Activated CD4-positive, alpha-beta T cell treated with anti-CD3 and anti-CD28 coated beads, Interleukin-2, amount 50 U/mL, for 16 hours (primary cell): ENCODE results near the gene KCNQ5.
"Not testable (repeated sequence)": the region's sequence is repeated elsewhere in the genome, so short reads cannot be mapped to it uniquely, and the experiment has no call there.

Experiments used
- DNase-seq: peaks from one replicate; pipeline ENCODE4 v3.0.0-alpha.2; 2020

KCNQ5 gene

DNA sequence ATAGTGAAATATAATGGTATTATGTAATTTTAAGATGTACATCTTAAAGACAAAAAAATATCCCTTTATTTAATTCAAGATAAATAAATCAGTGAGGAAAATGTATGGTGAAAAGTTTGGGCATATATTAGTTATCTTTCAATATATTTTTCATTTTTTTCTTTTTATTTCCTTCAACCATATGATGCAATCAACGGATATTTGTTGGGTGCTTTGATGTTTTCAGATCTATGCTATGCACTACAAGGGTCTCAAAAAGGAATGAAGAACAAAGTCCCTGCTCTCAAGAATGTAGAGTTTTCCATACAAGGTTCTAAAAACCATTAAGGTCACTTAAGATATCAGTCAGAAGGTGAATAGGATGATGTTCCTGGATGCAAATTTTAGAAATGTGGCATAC is 345.5 kb downstream of the KCNQ5 start:
- no peak for DNase-seq

DNA sequence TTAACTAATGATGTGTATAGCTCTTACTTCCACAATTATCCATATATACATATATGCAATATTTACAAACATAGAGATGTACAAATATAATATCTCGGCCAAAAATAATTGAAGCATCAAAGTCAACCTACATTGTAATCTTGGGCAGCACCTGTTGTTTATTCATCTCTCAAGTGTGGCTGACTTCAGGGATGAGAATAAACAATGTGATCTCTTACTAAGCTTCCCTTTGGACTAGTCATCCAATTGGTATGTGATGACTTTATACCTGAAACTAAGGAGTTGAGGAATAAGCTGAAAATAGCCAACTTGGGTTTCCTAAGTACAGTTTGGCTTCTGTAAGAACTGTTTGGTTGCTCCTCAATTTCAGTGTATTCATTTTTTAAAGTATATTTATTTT is 346.8 kb downstream of the KCNQ5 start:
- DNase-seq: no peak

DNA sequence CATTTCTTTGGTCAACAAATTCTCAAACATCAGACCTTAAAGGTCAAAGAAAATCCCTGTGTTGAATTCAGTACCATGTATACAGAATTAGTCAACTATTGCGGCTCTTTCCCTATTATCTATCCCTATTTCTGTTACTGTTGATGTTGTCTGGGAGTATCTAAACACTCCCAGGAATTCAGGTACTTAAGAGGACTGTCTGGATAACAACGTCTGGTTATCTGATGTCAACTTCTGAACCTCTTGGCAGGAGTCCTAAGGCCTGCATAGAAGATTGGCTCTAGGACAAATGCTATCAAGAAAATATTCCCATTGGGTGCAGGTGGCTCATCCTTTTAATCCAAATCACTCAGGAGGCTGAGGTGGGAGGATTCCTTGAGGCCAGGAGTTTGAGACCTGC is 347.8 kb downstream of the KCNQ5 start:
- no peak for DNase-seq

GRCh38 chr6:72972579-72972978 is 350.7 kb downstream of the KCNQ5 start:
- no peak for DNase-seq

GRCh38 chr6:72974276-72974675 is 352.4 kb downstream of the KCNQ5 start:
- no peak for DNase-seq

DNA sequence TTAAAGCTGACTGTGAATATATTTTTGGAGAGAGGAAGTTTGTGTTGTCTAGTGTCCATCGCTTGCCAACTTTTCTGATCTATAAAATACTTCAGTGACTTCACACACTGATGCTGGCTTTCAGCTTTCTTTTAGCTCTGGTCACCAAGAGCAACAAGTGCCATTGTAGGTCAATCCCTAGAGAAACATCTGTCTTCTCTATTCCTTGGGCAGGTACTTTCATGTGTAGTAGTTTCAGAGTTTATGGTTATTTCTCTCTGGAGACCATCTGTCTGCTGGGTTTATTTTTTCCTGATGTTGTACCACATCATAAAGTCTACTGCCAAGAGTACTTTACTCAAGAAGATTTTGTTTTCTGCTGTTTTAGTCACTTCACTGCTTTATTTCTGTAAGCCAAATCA is 353.5 kb downstream of the KCNQ5 start:
- DNase-seq: no peak

- no peak for DNase-seq
These were observed 354.6 kb downstream of the KCNQ5 start for GRCh38 chr6:72976484-72976883.

- no peak for DNase-seq
These were observed 355.2 kb downstream of the KCNQ5 start for GRCh38 chr6:72977114-72977513.

DNA sequence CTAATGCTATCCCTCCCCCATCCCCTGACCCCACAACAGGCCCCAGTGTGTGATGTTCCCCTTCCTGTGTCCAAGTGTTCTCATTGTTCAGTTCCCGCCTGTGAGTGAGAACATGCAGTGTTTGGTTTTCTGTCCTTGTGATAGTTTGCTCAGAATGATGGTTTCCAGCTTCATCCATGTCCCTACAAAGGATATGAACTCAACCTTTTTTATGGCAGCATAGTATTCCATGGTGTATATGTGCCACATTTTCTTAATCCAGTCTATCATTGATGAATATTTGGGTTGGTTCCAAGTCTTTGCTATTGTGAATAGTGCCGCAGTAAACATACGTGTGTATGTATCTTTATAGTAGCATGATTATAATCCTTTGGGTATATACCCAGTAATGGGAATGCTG is 356.9 kb downstream of the KCNQ5 start:
- not testable (repeated sequence) for DNase-seq

DNA sequence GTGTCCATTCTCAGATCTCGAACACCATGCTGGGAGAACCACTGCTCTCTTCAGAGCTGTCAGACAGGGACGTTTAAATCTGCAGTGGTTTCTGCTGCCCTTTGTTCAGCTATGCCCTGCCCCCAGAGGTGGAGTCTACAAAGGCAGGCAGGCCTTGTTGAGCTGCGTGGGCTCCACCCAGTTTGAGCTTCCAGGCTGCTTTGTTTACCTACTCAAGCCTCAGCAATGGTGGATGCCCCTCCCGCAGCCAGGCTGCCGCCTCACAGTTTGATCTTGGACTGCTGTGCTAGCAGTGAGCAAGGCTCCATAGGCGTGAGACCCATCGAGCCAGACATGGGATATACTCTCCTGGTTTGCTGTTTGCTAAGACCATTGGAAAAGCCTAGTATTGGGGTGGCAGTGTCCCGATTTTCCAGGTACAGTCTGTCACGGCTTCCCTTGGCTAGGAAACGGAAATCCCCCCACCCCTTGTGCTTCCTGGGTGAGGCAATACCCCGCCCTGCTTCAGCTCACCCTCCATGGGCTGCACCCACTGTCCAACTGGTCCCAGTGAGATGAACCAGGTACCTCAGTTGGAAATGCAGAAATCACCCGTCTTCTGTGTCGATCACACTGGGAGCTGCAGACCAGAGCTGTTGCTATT is 362.4 kb downstream of the KCNQ5 start:
- not testable (repeated sequence) for DNase-seq

- DNase-seq: no peak
These were observed 363.3 kb downstream of the KCNQ5 start for GRCh38 chr6:72984981-72985665.

GRCh38 chr6:72987301-72987700 is 365.4 kb downstream of the KCNQ5 start:
- DNase-seq: no peak

GRCh38 chr6:72999995-73000394 is 378.1 kb downstream of the KCNQ5 start:
- DNase-seq: no peak

DNA sequence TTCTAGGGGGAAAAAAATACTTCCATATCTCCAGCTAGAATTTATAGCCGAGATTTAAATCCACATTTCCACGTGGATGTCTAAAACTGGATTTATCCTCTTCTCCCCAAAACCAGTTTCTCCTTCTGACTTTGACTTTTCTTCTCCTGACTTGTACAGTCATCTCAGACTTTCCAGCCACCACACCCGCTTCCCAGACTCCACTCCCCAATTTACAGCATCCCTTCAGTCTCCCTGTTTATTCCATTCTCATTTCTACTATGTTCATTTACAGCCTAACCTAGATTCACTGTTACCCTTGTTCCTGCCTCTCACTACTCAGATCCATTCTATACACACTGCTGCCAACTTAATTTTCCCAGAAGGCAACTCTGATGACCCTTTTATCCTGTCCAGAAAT is 378.6 kb downstream of the KCNQ5 start:
- no peak for DNase-seq

GRCh38 chr6:73002588-73002987 is 380.7 kb downstream of the KCNQ5 start:
- no peak for DNase-seq

DNA sequence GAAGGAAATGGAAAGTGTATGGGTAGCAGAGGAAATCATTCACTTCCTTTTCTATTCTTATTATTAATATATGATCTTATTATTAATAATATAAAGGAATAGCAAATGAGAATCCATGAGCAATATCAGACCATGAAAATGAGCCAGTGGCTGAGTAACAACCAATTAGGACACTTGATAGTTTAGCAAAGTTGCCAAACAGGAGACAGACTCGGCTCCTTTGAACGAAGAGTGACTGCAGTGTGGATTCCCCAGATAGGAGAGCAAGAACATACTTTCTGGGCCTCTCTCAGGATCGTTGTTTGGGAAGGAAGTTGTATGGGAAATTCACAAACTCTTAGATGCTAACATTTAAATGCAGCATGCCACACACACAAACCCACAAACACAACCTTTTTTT is 381.4 kb downstream of the KCNQ5 start:
- DNase-seq: no peak

DNA sequence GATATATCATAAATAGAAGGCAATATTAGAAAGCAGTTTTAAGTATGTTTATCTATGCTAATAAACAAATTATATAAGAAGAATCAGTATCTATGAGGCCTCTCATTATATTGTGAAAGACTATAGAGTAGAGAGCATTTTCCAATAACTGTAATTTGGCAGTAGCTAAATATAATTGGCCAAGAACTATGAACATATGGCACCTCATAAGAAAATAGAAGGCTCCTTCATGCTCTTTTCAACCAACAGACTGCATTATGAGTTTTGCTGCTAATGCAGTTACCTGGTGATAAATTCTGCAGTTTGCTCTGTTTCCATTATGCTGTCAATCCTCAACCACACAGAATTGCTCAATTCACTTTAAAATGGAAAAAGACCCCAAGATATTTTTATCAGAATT is 382.4 kb downstream of the KCNQ5 start:
- no peak for DNase-seq

DNA sequence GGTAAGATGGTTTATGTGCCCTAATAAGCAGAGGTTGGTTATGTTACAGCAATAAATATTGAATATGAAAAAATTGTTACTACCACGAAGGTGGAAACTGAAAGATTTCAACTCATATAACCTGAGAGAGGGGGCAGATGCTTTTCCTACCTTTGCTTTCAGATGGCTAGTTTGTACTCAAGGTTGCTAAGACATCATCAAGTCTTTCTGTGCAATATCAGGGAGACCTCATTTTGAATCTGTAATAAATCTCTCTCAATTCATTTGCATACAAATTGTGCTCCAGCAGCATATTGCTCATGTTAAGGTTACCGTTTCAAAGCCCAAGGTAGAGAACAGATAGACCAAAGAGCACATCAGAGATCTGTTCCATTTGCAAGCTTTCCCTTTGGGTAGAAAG is 383.0 kb downstream of the KCNQ5 start:
- no peak for DNase-seq

GRCh38 chr6:73006146-73006545 is 384.3 kb downstream of the KCNQ5 start:
- no peak for DNase-seq

DNA sequence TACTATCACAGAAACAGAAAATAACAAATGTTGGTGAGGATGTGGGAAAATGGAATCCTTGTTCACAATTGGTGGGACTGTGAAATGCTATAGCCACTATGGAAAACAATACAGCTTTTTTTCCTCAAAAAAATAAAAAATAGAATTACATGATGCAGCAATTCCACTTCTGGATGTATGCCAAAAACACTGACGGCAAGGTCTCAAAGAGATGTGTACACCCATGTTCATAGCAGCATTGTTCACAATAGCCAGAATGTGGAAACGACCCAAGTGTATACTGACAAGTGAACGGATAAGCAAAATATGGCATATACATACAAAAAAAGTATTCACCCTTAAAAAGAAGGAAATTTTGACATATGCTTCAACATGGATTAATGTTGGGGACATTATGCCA is 390.1 kb downstream of the KCNQ5 start:
- no peak for DNase-seq

GRCh38 chr6:73017476-73017875 is 395.6 kb downstream of the KCNQ5 start:
- no peak for DNase-seq

DNA sequence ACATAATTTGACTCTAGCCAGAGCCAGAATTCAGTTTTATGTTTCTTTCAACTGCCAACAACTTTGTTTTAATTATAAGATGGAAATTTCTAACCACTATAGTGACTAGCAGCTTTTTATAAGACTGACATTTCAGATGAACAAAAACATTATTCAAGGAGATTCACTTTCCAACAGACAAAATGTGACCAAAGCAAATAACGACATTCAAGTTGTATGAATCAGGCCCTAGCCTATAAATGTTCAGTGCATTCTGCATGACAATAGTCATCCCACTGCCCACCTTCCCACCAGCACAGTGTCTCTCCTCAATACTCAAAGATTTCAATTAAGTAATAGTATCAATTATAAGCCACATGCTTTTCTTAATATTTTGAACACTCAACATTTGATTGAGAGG is 402.7 kb downstream of the KCNQ5 start:
- DNase-seq: no peak

DNA sequence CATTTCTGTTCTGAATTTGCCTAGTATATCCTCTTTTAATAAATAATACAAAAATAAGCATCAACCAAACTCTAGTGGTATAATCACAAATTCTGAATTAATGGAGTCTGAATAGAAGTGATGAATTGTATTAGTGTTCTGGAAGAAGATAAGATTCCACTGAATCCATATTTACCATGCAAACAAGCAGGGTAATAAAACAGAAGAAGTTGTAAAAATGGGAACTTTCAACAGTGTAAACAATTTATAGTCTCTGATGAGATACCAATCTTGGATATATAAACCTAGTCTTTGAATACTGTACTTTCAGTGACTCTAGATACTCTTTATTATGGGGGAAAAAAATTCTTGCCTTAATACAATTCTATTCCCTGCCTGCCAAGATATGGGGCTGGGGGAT is 405.8 kb downstream of the KCNQ5 start:
- no peak for DNase-seq

GRCh38 chr6:73028124-73028766 is 406.4 kb downstream of the KCNQ5 start:
- DNase-seq: no peak
